HG02678 (cell line): ENCODE measurements around the gene EXOC6.
"Not testable (repeated sequence)": the region's sequence is repeated elsewhere in the genome, so short reads cannot be mapped to it uniquely, and the experiment has no call there.

Source experiments
- ATAC-seq: cut with Tn5 transposase; IDR thresholded peaks from one replicate; pipeline ENCODE4 v1.9.1; 2021; ENCODE audit warnings: mild to moderate bottlenecking, moderate library complexity; ENCODE audit not compliant: unreplicated experiment

Gene EXOC6

GRCh38 chr10:92929896-92930295 lies 81.6 kb downstream of the EXOC6 start:
- ATAC-seq = no peak

GRCh38 chr10:92931597-92931996 lies 83.3 kb downstream of the EXOC6 start:
- ATAC-seq = no peak

DNA sequence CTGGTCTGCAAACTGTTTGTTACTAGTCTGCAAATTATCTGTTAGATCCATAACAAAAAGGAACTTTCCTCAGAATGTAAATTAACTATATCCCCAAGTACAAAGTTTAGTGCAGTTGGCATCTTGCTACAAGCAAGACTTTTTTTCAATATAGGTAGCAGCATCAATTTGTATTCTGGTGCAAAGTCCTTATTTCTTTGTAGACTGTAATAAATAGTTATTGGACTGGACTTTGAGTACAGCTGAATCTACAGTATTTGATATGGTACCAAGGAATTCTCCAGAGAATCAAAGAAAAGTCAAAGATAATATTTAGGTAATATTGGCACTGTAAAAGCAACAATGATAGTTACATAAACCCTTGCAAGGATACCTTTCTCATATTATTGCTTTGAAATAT lies 89.6 kb downstream of the EXOC6 start:
- ATAC-seq = no peak

- ATAC-seq = no peak
Observed at GRCh38 chr10:92938841-92939240, 90.5 kb downstream of the EXOC6 start.

DNA sequence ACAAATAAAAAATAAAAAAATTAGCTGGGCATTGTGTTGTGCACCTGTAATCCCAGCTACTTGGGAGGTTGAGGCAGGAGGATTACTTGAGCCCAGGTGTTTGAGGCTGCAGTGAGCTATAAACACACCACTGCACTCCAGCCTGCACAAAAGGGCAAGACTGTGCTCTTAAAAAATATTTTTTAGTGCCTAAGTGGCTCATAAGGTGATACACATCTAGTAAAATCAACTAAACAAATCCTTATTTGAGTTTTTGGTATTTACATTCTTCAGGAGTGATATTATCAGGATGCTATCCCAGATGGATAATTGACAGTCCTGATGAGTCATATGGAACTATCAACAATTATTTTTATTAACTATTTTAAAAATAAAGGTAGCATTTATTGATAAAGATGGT lies 93.9 kb downstream of the EXOC6 start:
- no peak for ATAC-seq

GRCh38 chr10:92946491-92946890 lies 98.2 kb downstream of the EXOC6 start:
- ATAC-seq = no peak

- ATAC-seq = not testable (repeated sequence)
Observed at GRCh38 chr10:92952573-92952972, 104.3 kb downstream of the EXOC6 start.

GRCh38 chr10:92957223-92958010 lies 109.1 kb downstream of the EXOC6 start:
- no peak for ATAC-seq

- ATAC-seq = no peak
Observed at GRCh38 chr10:92961638-92962037, 113.3 kb downstream of the EXOC6 start.

GRCh38 chr10:92965314-92965713 lies 117.0 kb downstream of the EXOC6 start:
- ATAC-seq = no peak

GRCh38 chr10:92967641-92968040 lies 119.3 kb downstream of the EXOC6 start:
- no peak for ATAC-seq

GRCh38 chr10:92969151-92969550 lies 120.8 kb downstream of the EXOC6 start:
- ATAC-seq = no peak

DNA sequence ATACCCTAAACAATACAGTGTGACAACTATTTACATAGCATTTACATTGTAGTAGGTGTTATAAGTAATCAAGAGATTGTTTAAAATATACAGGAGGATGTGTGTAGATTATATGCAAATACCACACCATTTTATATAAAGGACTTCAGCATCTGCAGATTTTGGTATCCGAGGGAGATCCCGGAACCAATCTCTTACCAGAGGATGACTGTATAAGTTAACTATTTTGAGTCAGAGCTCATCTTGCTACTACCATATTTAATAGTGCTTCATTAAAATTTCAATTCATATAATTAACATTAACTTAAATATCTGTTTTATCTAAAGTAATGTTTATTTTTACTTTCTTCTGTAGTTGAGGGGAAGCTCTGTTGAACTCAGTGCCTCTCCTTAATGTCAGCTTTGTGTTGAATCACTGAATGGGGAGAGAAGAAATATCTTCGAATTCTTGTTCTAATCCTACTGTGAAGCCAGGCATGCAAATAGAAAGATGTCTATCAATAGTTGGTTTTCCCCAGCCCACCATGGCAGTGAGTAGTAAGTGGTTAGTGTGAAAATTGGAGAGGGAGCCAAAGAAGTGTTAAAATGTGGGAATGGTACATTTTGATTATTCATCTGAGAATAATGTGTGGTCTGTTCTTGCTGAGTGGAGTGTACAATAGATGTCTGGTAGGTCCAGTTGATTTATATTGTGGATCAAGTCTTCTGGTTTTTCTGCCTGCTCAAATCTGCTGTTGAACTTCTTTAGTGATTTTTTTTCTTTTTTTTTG lies 122.2 kb downstream of the EXOC6 start:
- ATAC-seq = no peak

- no peak for ATAC-seq
Observed at GRCh38 chr10:92972066-92972870, 123.9 kb downstream of the EXOC6 start.

DNA sequence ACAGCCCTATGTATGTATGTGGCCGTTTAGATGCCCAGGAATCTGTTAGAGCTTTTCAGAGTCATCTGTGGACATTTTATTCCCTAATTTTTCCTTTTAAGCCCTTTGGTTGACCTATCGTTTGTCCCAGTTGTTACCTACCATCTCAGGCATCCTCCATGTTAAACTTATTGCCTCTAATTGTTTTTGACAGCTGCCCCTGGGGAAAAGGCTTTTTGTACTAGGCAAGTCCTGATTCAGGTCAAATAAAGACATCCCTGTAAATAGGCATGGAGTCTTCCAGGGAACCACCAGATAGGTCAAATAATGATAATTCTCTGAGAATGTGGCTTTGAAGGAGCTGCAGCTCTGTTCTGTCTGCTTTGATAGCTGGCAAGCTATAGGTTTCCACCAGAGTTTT lies 124.6 kb downstream of the EXOC6 start:
- ATAC-seq = no peak

DNA sequence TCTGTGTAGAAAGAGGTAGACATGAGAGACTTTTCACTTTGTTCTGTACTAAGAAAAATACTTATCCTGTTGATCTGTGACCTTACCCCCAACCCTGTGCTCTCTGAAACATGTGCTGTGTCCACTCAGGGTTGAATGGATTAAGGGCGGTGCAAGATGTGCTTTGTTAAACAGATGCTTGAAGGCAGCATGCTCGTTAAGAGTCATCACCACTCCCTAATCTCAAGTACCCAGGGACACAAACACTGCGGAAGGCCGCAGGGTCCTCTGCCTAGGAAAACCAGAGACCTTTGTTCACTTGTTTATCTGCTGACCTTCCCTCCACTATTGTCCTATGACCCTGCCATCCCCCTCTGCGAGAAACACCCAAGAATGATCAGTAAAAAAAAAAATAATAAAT lies 128.0 kb downstream of the EXOC6 start:
- ATAC-seq = not testable (repeated sequence)

DNA sequence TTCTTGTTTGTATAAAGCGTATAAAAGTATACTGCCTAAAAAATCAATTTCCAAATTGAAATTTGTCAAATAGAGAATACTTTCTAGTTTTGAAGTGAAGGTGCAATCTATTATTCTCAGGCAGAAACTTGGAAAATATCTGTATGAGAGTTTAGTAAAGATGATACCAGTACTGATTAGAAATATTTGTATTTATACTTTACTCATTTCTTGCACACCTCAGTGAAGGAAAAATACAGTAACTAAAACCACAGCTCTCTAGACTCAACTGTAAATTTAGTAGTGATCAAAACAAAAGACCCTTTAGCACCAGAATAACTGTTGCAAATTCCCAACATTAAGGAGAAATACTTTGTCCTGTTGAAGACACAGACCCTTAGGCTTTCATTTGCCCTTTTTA lies 140.9 kb downstream of the EXOC6 start:
- ATAC-seq = no peak

DNA sequence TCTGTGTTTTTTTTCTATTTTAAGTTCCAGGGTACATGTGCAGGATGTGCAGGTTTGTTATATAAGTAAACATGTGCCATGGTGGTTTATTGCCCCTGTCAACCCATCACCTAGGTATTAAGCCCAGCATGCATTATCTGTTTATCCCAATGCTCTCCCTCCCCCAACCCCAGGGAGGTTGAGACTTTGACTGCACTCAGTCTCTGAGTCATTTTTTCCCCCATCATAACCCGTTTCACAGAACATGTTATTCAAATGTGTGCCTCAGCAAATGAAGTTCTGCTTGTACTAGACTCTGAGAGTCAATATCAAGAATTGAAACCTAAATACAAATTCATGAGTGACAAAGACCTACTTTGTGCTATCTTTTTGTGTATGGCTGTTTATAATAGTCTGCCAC lies 142.3 kb downstream of the EXOC6 start:
- ATAC-seq = no peak

DNA sequence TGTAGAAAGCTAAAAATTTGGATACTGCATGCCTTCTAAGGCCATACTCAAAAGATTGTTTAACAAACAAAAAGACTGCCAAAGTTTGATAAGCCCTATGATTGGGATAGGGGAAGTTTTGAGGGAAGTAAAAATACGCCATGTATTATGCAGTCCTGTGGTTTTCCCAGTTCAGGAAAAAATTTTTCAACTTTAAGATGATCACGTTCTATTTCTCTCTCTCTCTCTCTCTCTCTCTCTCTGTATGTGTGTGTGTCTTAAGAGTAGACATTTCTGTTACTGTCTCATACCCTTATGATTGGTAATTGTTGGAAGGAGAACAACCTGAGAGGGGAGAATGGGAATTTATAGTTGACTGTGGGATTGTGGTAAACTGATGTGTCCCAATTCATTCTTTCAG lies 143.2 kb downstream of the EXOC6 start:
- no peak for ATAC-seq

DNA sequence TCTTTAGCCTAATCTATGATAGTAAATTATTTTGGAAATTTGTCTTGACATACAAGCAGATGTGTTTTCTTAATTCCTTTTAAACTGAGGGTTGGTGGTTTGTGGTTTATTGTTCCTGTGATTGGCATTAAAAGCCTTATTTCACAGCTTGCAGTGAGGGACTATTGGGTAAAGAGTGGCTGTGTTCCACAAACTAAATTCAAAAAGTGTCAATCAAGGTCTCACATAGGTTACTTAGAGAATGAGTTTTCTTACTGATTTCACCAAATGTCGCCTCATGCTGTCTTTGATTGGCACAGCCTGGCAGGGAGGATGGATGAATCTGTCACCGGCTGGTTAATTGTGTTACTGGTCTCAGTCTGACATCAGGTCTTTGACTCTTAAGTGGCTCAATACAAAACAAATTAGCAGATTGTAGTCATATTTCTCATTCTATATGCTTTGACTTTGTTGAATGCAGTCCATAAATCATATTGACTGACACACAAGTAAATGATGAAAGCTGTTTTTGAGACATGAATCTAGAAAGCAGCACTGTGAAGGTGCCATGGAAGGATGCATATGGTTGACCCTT lies 145.5 kb downstream of the EXOC6 start:
- no peak for ATAC-seq

DNA sequence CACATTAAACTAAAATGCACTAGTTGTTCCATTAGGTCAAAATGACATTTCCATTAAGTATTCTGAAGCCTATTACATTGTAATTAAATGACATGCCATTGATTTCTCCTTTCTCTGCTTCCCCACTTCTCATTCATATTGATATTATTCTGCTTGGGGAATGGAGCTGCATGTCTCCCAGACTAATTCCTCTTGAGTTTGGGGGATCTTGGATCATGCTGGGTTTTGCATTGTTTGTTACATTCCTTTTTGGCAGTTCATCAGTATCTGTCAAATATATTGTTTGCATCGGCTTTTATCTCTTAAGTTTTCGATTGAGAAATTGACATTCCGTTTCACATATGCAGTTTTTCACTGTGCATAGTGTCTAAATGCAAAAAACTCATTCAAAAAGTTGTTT lies 147.2 kb downstream of the EXOC6 start:
- ATAC-seq = no peak
